Measurements from ENCODE around the gene SLC6A7.

DNA sequence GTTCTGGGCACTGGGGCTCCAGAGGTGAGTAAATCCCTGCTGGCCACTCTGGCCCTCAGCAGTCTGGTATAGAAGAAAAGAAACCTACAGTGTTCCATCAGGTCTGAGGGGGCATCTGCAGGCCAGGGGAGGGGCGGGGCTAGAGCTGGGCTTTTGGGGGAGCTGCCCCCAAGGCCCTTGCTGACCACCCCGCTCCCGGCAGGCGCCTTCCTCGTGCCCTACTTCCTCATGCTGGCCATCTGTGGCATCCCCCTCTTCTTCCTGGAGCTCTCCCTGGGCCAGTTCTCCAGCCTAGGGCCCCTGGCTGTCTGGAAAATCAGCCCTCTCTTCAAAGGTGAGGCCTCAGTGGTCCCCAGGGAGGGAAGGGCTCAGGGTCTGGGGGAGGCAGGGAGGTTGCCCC, 6.7 kb downstream of the SLC6A7 start:
- TF ChIP-seq, protein P1, sequence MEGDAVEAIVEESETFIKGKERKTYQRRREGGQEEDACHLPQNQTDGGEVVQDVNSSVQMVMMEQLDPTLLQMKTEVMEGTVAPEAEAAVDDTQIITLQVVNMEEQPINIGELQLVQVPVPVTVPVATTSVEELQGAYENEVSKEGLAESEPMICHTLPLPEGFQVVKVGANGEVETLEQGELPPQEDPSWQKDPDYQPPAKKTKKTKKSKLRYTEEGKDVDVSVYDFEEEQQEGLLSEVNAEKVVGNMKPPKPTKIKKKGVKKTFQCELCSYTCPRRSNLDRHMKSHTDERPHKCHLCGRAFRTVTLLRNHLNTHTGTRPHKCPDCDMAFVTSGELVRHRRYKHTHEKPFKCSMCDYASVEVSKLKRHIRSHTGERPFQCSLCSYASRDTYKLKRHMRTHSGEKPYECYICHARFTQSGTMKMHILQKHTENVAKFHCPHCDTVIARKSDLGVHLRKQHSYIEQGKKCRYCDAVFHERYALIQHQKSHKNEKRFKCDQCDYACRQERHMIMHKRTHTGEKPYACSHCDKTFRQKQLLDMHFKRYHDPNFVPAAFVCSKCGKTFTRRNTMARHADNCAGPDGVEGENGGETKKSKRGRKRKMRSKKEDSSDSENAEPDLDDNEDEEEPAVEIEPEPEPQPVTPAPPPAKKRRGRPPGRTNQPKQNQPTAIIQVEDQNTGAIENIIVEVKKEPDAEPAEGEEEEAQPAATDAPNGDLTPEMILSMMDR (IDR thresholded peaks at IDR 0.05) = no peak
- no peak for TF ChIP-seq POLR2A (IDR thresholded peaks at IDR 0.05)
- TF ChIP-seq EP300 (IDR thresholded peaks at IDR 0.05) = no peak

Measured in sigmoid colon (tissue), 4 donors.